Esophagus muscularis mucosa (tissue), 4 donors: ENCODE measurements around the gene STX8.

Experiments used
- EP300 ChIP-seq: sonication (generic); formaldehyde crosslinking; IDR thresholded peaks from one replicate; pipeline ENCODE4 v1.6.1; 2017; ENCODE audit warnings: antibody characterized with exemption
- POLR2A ChIP-seq: fragments of 450-650 bp; IDR thresholded peaks from one replicate; pipeline ENCODE4 v1.6.1; 2017; ENCODE audit warnings: antibody characterized with exemption, moderate library complexity, mild to moderate bottlenecking, low read depth
- POLR2AphosphoS5 ChIP-seq, 2 donors: sonication (generic); formaldehyde crosslinking; IDR thresholded peaks; one replicate each; pipeline ENCODE4 v1.6.1; 2017; ENCODE audit warnings: antibody characterized with exemption in 2 of 2
- TF ChIP-seq, protein P1 (sequence below), 3 experiments: fragments of 200-600 bp in 2 of 3; fragments of 450-650 bp in 1 of 3; sonication (generic) in 2 of 3; IDR thresholded peaks; one replicate each; pipeline ENCODE4 v1.5.1; 2017 to 2019; ENCODE audit warnings: antibody characterized with exemption in 3 of 3, mild to moderate bottlenecking in 2 of 3, moderate library complexity in 1 of 3

DNA sequence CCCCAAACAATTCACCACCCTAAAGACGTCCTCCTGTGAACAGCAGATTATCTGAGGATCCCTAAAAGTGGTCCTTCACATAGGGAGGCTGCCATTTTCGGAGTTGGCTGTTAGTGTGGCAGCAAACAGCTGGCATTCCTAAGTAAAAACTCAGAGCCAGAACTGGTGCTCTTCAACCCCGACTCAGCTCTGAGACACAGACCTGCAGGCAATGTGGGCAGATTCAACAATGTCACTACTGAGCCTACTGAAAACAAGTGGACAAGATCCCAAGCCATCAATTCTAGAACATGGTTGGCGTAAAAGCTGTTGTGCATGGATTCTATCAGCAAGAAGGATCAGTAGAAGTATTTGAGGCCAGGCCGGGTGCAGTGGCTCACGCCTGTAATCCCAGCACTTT is 307.1 kb downstream of the STX8 start:
- TF ChIP-seq, protein P1, sequence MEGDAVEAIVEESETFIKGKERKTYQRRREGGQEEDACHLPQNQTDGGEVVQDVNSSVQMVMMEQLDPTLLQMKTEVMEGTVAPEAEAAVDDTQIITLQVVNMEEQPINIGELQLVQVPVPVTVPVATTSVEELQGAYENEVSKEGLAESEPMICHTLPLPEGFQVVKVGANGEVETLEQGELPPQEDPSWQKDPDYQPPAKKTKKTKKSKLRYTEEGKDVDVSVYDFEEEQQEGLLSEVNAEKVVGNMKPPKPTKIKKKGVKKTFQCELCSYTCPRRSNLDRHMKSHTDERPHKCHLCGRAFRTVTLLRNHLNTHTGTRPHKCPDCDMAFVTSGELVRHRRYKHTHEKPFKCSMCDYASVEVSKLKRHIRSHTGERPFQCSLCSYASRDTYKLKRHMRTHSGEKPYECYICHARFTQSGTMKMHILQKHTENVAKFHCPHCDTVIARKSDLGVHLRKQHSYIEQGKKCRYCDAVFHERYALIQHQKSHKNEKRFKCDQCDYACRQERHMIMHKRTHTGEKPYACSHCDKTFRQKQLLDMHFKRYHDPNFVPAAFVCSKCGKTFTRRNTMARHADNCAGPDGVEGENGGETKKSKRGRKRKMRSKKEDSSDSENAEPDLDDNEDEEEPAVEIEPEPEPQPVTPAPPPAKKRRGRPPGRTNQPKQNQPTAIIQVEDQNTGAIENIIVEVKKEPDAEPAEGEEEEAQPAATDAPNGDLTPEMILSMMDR (IDR thresholded peaks at IDR 0.05), result no peak
- TF ChIP-seq POLR2AphosphoS5 (IDR thresholded peaks at IDR 0.05) (no peak), POLR2A (no peak), EP300 (no peak)
